Mucosa of descending colon (tissue), 3 donors: ENCODE measurements around the gene ST8SIA5. TPM values are rescaled to one million over a fixed set of nuclear protein-coding genes. Genes with fewer than 3 reads are reported as not detected.
A peak's percentile ranks its signal among the peaks of the same experiment; 100 is the strongest.

Experiments used
- ATAC-seq: fragments of 200-7000 bp; cut with Tn5 transposase; one replicate; pipeline ENCODE4 v1.9.1; 2020; ENCODE audit warnings: mild to moderate bottlenecking, moderate library complexity
- DNase-seq, 3 donors: peaks; one replicate each; pipeline ENCODE4 v3.0.0-alpha.2; 2020
- H3K36me3 ChIP-seq: fragments of 200-600 bp; one replicate; pipeline ENCODE4 v1.8.0; 2021; ENCODE audit warnings: low read depth, mild to moderate bottlenecking
- H3K4me1 ChIP-seq: fragments of 200-600 bp; one replicate; pipeline ENCODE4 v1.8.0; 2021; ENCODE audit warnings: low read depth, mild to moderate bottlenecking
- H3K4me3 ChIP-seq: fragments of 200-600 bp; one replicate; pipeline ENCODE4 v1.8.0; 2021; ENCODE audit warnings: mild to moderate bottlenecking
- H3K9me3 ChIP-seq: fragments of 200-600 bp; one replicate; pipeline ENCODE4 v1.8.0; 2021; ENCODE audit warnings: mild to moderate bottlenecking
- intact Hi-C, 2 donors: fragments of 100-400 bp; cut with DNase I in 1 of 2; cut with micrococcal nuclease in 1 of 2; formaldehyde crosslinking; loops; one replicate each; pipeline versions ENCODE4 v1.11.0 to v1.11.1; 2022; cut with DNase I, micrococcal nuclease
- total RNA-seq, 3 donors: library from RNA; stranded (reverse); fragmentation: NEBNext Ultra II Directional in 2 of 3; extraction: Animal tissue kit (Norgen Biotek cat#: 25700) in 2 of 3; gene quantifications; one replicate each; pipeline versions ENCODE4 v1.2.1 to v1.2.4, GENCODE V29; 2021 to 2023
- TF ChIP-seq, protein P1 (sequence below): fragments of 200-600 bp; IDR thresholded peaks from one replicate; pipeline ENCODE4 v1.8.0; 2022; ENCODE audit warnings: antibody characterized with exemption, mild to moderate bottlenecking
- donor health status: DM: no; HTN: no; CAD: no; lungs with moderate emphysema.
- donor health status: DM: no; HTN: no; CAD: no.
- donor health status: DM: no; HTN: yes; CAD: no.

ST8SIA5 gene
- total RNA-seq, 3 donors from 2014 or later, result 0.20 to 0.66 (median 0.24) TPM

DNA sequence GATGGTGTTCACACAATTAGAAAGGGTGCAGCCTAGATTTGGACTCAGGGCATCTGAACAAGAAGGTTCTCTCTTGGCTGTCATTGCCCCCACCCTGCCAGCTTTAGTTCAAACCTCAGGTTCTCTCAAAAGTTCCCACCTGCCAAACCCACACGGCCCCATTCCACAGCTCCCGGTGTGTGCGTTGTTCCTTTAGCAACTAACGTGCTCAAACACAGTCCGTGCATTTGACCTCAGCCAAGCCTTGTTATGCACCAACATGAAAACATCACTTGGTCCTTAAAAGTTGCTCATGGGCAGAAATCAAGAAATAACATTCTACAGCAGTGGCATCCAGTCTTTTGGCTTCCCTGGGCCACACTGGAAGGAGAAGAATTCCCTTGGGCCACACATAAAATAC lies 131.8 kb downstream of the ST8SIA5 start:
- ATAC-seq (no peak), DNase-seq (no peak)
- TF ChIP-seq, protein P1, sequence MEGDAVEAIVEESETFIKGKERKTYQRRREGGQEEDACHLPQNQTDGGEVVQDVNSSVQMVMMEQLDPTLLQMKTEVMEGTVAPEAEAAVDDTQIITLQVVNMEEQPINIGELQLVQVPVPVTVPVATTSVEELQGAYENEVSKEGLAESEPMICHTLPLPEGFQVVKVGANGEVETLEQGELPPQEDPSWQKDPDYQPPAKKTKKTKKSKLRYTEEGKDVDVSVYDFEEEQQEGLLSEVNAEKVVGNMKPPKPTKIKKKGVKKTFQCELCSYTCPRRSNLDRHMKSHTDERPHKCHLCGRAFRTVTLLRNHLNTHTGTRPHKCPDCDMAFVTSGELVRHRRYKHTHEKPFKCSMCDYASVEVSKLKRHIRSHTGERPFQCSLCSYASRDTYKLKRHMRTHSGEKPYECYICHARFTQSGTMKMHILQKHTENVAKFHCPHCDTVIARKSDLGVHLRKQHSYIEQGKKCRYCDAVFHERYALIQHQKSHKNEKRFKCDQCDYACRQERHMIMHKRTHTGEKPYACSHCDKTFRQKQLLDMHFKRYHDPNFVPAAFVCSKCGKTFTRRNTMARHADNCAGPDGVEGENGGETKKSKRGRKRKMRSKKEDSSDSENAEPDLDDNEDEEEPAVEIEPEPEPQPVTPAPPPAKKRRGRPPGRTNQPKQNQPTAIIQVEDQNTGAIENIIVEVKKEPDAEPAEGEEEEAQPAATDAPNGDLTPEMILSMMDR, result no peak
- no peak overlapping the region for H3K4me3 ChIP-seq
- no peaks in the 10 kb centered on the region for H3K9me3 ChIP-seq
- H3K4me1 ChIP-seq, result no peaks in the 10 kb centered on the region
- intact Hi-C loops, result no loop called here
- no peaks in the 10 kb centered on the region for H3K36me3 ChIP-seq

DNA sequence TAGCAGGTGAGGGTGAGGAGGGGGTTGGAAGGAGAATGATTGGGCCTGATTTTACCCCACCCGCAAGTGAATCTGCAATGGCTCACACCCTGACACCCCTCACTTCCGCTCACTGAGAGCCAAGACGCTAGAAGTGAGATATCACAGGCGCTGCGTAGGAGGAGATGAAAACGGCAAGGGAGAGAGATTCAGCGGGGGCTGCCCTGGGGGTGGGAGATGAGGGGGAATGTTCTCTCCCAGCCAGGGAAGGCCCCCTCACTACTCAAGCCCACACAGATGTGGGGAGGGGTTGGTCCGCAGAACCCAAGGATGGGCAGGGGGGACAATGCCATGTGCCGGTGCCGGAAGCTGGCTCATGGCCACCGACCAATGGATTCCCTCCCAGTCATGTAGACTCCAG lies 132.7 kb downstream of the ST8SIA5 start:
- Histone ChIP-seq H3K9me3 (no peaks in the 10 kb centered on the region), H3K4me3 (no peak overlapping the region), H3K4me1 (no peaks in the 10 kb centered on the region), H3K36me3 (no peaks in the 10 kb centered on the region)
- DNase-seq (no peak), ATAC-seq (no peak)
- intact Hi-C loops, result no loop called here
- TF ChIP-seq, protein P1, result no peak

GRCh38 chr18:46623541-46623940 lies 133.3 kb downstream of the ST8SIA5 start:
- peak in 1 of 3 donors; percentile 55 for DNase-seq
- Histone ChIP-seq H3K9me3 (no peaks in the 10 kb centered on the region), H3K36me3 (no peaks in the 10 kb centered on the region), H3K4me1 (no peaks in the 10 kb centered on the region), H3K4me3 (no peak overlapping the region)
- intact Hi-C loops, result no loop called here
- peak; percentile 29 for ATAC-seq
- TF ChIP-seq, protein P1, result no peak

- ATAC-seq (no peak), DNase-seq (no peak)
- Histone ChIP-seq H3K4me3 (no peak overlapping the region), H3K4me1 (no peaks in the 10 kb centered on the region), H3K9me3 (no peaks in the 10 kb centered on the region), H3K36me3 (no peaks in the 10 kb centered on the region)
- intact Hi-C loops, result no loop called here
- TF ChIP-seq, protein P1, result no peak
These were observed 133.9 kb downstream of the ST8SIA5 start for GRCh38 chr18:46622999-46623398.

DNA sequence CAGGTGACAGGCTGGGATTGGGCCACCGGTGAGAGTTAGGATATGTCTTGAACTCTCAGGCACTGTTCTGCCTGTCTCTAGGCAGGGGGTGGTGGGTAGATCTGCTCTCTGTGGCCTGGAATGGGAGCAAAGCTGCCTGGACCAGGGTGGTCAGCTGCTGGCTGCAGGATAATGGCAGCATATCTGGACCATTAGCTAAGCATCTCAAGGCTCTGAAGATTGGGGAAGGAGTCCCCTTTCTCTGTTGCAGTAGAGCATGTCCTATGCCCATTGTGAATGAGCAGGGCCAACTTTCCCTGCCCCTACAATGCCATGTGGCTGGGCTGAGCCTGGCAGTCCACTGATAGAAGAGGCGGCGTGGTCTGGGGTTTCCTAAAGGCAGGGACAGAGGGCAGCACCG lies 134.4 kb downstream of the ST8SIA5 start:
- H3K36me3 ChIP-seq, result no peaks in the 10 kb centered on the region
- no peaks in the 10 kb centered on the region for H3K4me1 ChIP-seq
- no peak overlapping the region for H3K4me3 ChIP-seq
- ATAC-seq (no peak), DNase-seq (no peak)
- TF ChIP-seq, protein P1, result no peak
- H3K9me3 ChIP-seq, result no peaks in the 10 kb centered on the region
- intact Hi-C loops, result no loop called here

DNA sequence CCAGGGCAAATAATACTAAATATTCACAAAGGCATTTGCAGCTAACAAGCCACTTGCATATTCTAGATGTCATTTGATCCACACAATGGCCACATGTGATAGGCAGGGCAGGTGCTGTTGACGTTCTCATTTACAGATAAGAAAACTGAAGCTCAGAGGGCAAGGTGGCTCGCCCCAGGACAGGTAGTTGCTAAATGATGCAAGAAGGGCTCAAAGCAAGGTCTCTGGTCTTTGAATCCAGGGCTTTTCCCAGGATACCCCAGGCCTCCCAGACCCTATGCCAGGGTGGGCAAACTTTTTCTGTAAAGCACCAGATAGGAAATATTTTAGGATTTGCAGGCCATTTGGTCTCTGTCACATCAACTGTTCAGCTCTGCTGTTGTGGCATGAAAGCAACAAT lies 135.0 kb downstream of the ST8SIA5 start:
- no peaks in the 10 kb centered on the region for H3K36me3 ChIP-seq
- H3K4me1 ChIP-seq, result no peaks in the 10 kb centered on the region
- no peak overlapping the region for H3K4me3 ChIP-seq
- no peaks in the 10 kb centered on the region for H3K9me3 ChIP-seq
- ATAC-seq (no peak), DNase-seq (no peak)
- intact Hi-C loops, result no loop called here
- TF ChIP-seq, protein P1, result no peak
